Measurements from ENCODE around the gene PDE3B. TPM values are rescaled to one million over a fixed set of nuclear protein-coding genes. Genes with fewer than 3 reads are reported as not detected.

PDE3B gene
- total and polyA plus RNA-seq, 2 of the 4 experiments (the other 2 are of a cell fraction): 0.21 to 1.3 TPM

GRCh38 chr11:14641801-14642200 lies 1.8 kb upstream of the PDE3B start:
- TF ChIP-seq ELK1 (IDR thresholded peaks at IDR 0.05; ENCODE audit: borderline replicate concordance, low read depth, low read length) (no peak), SMC3 (IDR thresholded peaks at IDR 0.05; ENCODE audit: low read depth, low read length) (no peak), RAD21 (IDR thresholded peaks at IDR 0.05; ENCODE audit: low read length) (no peak), MAFK (IDR thresholded peaks at IDR 0.05; ENCODE audit: low read depth, low read length) (no peak), RCOR1 (IDR thresholded peaks at IDR 0.05; ENCODE audit: insufficient replicate concordance, low read length) (no peak), CHD1 (IDR thresholded peaks at IDR 0.05; ENCODE audit: low read depth, low read length) (no peak), RFX5 (IDR thresholded peaks at IDR 0.05; ENCODE audit: low read depth, low read length) (no peak), POLR2A (IDR thresholded peaks at IDR 0.05; ENCODE audit: low read depth, low read length) (no peak)
- Histone ChIP-seq H2BK120ac (ENCODE audit: low read depth, low read length) (no peak overlapping the region), H3K9ac (ENCODE audit: low read depth, low read length) (no peak overlapping the region), H3K27ac (ENCODE audit: insufficient read depth, low read length) (no peak overlapping the region), H2AK9ac (replicated peaks; ENCODE audit: low read depth, low read length, poor library complexity) (no peak overlapping the region), H3K27me3 (ENCODE audit: control insufficient read depth, insufficient read depth, low read length) (peaks cover 2% of the 10 kb centered on the region), H2BK15ac (ENCODE audit: low read depth, low read length) (no peak overlapping the region), H4K5ac (ENCODE audit: low read depth, low read length) (no peak overlapping the region), H4K8ac (ENCODE audit: low read depth in 2 of 2, low read length in 2 of 2) (no peak overlapping the region), H2BK20ac (ENCODE audit: low read depth, low read length) (no peak overlapping the region), H3K56ac (ENCODE audit: extremely low read depth, insufficient read depth, low read length) (no peak overlapping the region), H3K14ac (replicated peaks; ENCODE audit: low read depth, low read length) (no peak overlapping the region), H2BK5ac (ENCODE audit: low read depth, low read length, poor library complexity, severe bottlenecking) (no peak overlapping the region), H4K20me1 (ENCODE audit: insufficient read depth, low read length) (no peaks in the 10 kb centered on the region), H3K79me1 (ENCODE audit: low read depth in 1 of 2, low read length in 2 of 2) (no peaks in the 10 kb centered on the region), H3K4me1 (ENCODE audit: control insufficient read depth, insufficient read depth, low read length) (no peaks in the 10 kb centered on the region), H2AFZ (replicated peaks; ENCODE audit: low read length, poor library complexity) (no peak overlapping the region), H2AK5ac (ENCODE audit: low read depth, low read length) (no peak overlapping the region), H4K91ac (ENCODE audit: insufficient read depth, low read depth, low read length) (no peak overlapping the region), H3K4me3 (ENCODE audit: insufficient read depth, low read depth, low read length) (no peak overlapping the region), H3K4ac (ENCODE audit: low read depth, low read length) (no peak overlapping the region), H3K9me1 (ENCODE audit: insufficient read depth, low read length) (no peaks in the 10 kb centered on the region), H3K36me3 (ENCODE audit: control insufficient read depth, insufficient read depth, low read length) (no peaks in the 10 kb centered on the region), H3K18ac (ENCODE audit: low read depth, low read length) (no peak overlapping the region), H3K4me2 (ENCODE audit: low read depth, low read length) (no peak overlapping the region), H3K23ac (ENCODE audit: low read depth, low read length) (no peak overlapping the region), H3K9me3 (ENCODE audit: control insufficient read depth, insufficient read depth, low read length) (no peaks in the 10 kb centered on the region)
- no peak for ATAC-seq (ENCODE audit: low read depth)
- DNase-seq: no peak
- intact Hi-C loops (cut with micrococcal nuclease): loop anchor here (5.0 to 10.0 kb wide), 2 partner anchors 100 to 263 kb away; no protein-coding TSS in a partner anchor
- BruUV-seq (replicated peaks): no TSS peak
- ChIA-PET CTCF (interaction anchor here (0.7 kb wide), 1 partner anchor 9 kb away, joined by 3 read pairs; no protein-coding TSS in a partner anchor), POLR2A (ENCODE audit: unreplicated experiment) (no interaction called here)
- dilution Hi-C loops (cut with HindIII; ENCODE audit: low sequenced_read_pairs, unreplicated experiment): no loop called here
- in situ Hi-C loops (cut with MboI; ENCODE audit: low sequenced_read_pairs): no loop called here
- WGBS, 2 experiments (ENCODE audit: extremely low coverage in 2 of 2, insufficient read length in 1 of 2): no CpG with 5 or more reads among the region's 4 CpGs

Measured in IMR-90 (cell line).